ENCODE measurements around the gene FOXO1.

FOXO1 gene

GRCh38 chr13:40581277-40581579, 85.2 kb downstream of the FOXO1 start:
- peaks cover 8% of the 10 kb centered on the region; the same call in 1 of the 2 replicates for H3K79me2 ChIP-seq (ENCODE audit: insufficient read depth, low read length)
- peaks cover 44% of the 10 kb centered on the region for H3K4me1 ChIP-seq (ENCODE audit: insufficient read depth, low read length, poor library complexity, severe bottlenecking)
- no peaks in the 10 kb centered on the region for H3F3A ChIP-seq (ENCODE audit: low read depth)
- TF ChIP-seq CTCF (conservative IDR thresholded peaks at IDR 0.05; ENCODE audit: low read length) = no peak
- TF ChIP-seq EZH2phosphoT487 (IDR thresholded peaks at IDR 0.05; ENCODE audit: borderline replicate concordance) = no peak
- no peaks in the 10 kb centered on the region for H3K9me2 ChIP-seq (replicated peaks; ENCODE audit: low read depth, low read length)
- H3K9ac ChIP-seq (ENCODE audit: low read depth, low read length, poor library complexity, severe bottlenecking) = no peak overlapping the region
- H3K4me2 ChIP-seq (ENCODE audit: low read depth, low read length, poor library complexity, severe bottlenecking) = peak overlapping the region; percentile 26
- H3K4me3 ChIP-seq (ENCODE audit: low read length, poor library complexity, severe bottlenecking) = no peak overlapping the region
- H3K9me3 ChIP-seq (ENCODE audit: insufficient read depth, low read depth, low read length) = peaks cover 10% of the 10 kb centered on the region; the same call in 1 of the 2 replicates
- no peaks in the 10 kb centered on the region for H3K27me3 ChIP-seq (ENCODE audit: insufficient read depth, low read length, poor library complexity, severe bottlenecking)
- no peaks in the 10 kb centered on the region for H3K36me3 ChIP-seq (ENCODE audit: insufficient read depth, low read length)
- no peak overlapping the region for H2AFZ ChIP-seq (ENCODE audit: low read length)
- H4K20me1 ChIP-seq (ENCODE audit: insufficient read depth, low read length, poor library complexity, severe bottlenecking) = no peaks in the 10 kb centered on the region

DNA sequence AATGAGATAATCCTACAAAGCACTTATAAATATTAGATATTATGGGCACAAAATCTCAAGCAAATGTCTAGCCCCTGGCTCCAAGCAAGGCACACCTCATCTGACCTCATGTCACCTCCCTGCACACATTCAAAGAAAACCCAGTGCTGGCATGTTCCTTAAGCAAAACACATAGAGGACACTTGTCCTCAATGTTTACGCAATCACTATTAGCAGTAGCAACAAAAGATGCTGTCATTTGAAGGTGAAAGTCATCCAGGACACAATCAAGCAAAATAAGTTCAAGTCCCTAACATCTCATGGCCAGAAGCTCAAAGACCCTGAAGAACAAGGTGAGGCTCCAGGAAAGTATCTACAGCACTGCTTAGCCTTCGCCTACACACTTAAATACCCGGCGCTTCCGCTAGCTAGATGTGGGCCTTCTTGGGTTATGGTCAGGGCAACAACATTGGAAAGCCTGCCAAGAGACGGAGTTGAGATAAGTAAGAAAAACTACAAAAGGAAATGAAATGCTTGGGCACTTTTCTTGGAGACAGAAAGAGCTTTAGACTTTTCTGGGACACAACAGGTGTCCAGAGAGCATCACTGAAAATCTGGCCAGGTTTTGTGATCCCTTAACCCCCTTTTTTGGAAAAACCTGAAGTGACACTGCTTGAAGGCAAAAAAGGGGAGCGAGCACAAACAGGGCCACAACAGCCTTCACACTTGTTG, 85.7 kb downstream of the FOXO1 start:
- Histone ChIP-seq H3K4me2 (ENCODE audit: low read depth, low read length, poor library complexity, severe bottlenecking) (peak overlapping the region; percentile 26), H3K36me3 (ENCODE audit: insufficient read depth, low read length) (no peaks in the 10 kb centered on the region), H3K4me1 (ENCODE audit: insufficient read depth, low read length, poor library complexity, severe bottlenecking) (peaks cover 41% of the 10 kb centered on the region), H3K9me2 (replicated peaks; ENCODE audit: low read depth, low read length) (no peaks in the 10 kb centered on the region), H3K27me3 (ENCODE audit: insufficient read depth, low read length, poor library complexity, severe bottlenecking) (no peaks in the 10 kb centered on the region), H2AFZ (ENCODE audit: low read length) (no peak overlapping the region), H3K9ac (ENCODE audit: low read depth, low read length, poor library complexity, severe bottlenecking) (no peak overlapping the region), H3K4me3 (ENCODE audit: low read length, poor library complexity, severe bottlenecking) (no peak overlapping the region), H3K9me3 (ENCODE audit: insufficient read depth, low read depth, low read length) (peaks cover 10% of the 10 kb centered on the region; the same call in 1 of the 2 replicates), H4K20me1 (ENCODE audit: insufficient read depth, low read length, poor library complexity, severe bottlenecking) (no peaks in the 10 kb centered on the region), H3F3A (ENCODE audit: low read depth) (no peaks in the 10 kb centered on the region), H3K79me2 (ENCODE audit: insufficient read depth, low read length) (peaks cover 8% of the 10 kb centered on the region; the same call in 1 of the 2 replicates)
- TF ChIP-seq CTCF (conservative IDR thresholded peaks at IDR 0.05; ENCODE audit: low read length) = no peak
- TF ChIP-seq EZH2phosphoT487 (IDR thresholded peaks at IDR 0.05; ENCODE audit: borderline replicate concordance) = no peak

- Histone ChIP-seq H3K36me3 (ENCODE audit: insufficient read depth, low read length) (no peaks in the 10 kb centered on the region), H3K9ac (ENCODE audit: low read depth, low read length, poor library complexity, severe bottlenecking) (no peak overlapping the region), H3K79me2 (ENCODE audit: insufficient read depth, low read length) (peaks cover 8% of the 10 kb centered on the region; the same call in 1 of the 2 replicates), H3K4me2 (ENCODE audit: low read depth, low read length, poor library complexity, severe bottlenecking) (no peak overlapping the region), H3K27me3 (ENCODE audit: insufficient read depth, low read length, poor library complexity, severe bottlenecking) (no peaks in the 10 kb centered on the region), H3K4me1 (ENCODE audit: insufficient read depth, low read length, poor library complexity, severe bottlenecking) (peaks cover 39% of the 10 kb centered on the region), H2AFZ (ENCODE audit: low read length) (no peak overlapping the region), H3F3A (ENCODE audit: low read depth) (no peaks in the 10 kb centered on the region), H3K9me2 (replicated peaks; ENCODE audit: low read depth, low read length) (no peaks in the 10 kb centered on the region), H3K9me3 (ENCODE audit: insufficient read depth, low read depth, low read length) (peaks cover 10% of the 10 kb centered on the region; the same call in 1 of the 2 replicates), H4K20me1 (ENCODE audit: insufficient read depth, low read length, poor library complexity, severe bottlenecking) (no peaks in the 10 kb centered on the region), H3K4me3 (ENCODE audit: low read length, poor library complexity, severe bottlenecking) (no peak overlapping the region)
- TF ChIP-seq EZH2phosphoT487 (IDR thresholded peaks at IDR 0.05; ENCODE audit: borderline replicate concordance) (no peak), CTCF (conservative IDR thresholded peaks at IDR 0.05; ENCODE audit: low read length) (no peak)
These were observed 86.9 kb downstream of the FOXO1 start for GRCh38 chr13:40579535-40579934.
